ACHN (cell line): Measurements from ENCODE around the gene ASH1L.
A peak's percentile ranks its signal among the peaks of the same experiment; 100 is the strongest.
"Not testable (repeated sequence)": the region's sequence is repeated elsewhere in the genome, so short reads cannot be mapped to it uniquely, and the experiment has no call there.

Source experiments
- DNase-seq: peaks from one replicate; pipeline ENCODE4 v3.0.0-alpha.2; 2015
- in situ Hi-C: cut with HindIII; loops from 2 replicates; pipeline ENCODE4 v1.10.0; 2017; ENCODE audit warnings: low sequenced_read_pairs, low pct_ligation_motif_present, low pct_unique_long_range_greater_than_20kb

The ASH1L gene

GRCh38 chr1:155466996-155467395, 95.6 kb downstream of the ASH1L start:
- in situ Hi-C loops, result no loop called here
- peak; percentile 90 for DNase-seq

DNA sequence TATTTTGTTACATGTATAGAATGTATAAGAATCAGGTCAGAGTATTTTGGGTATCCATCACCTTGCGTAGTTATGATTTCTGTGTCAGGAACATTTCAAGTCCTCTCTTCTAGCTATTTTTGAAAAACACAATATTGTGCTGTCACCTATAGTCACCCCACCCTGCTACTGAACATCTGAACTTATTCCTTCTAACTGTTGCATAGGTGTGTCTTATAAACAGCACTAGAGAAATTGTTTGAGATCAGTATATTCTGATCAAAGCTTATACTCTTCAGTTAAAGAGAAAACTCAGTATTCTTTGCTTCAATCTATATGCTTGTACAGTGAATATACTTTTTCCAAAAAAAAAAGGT, 96.0 kb downstream of the ASH1L start:
- in situ Hi-C loops, result no loop called here

DNA sequence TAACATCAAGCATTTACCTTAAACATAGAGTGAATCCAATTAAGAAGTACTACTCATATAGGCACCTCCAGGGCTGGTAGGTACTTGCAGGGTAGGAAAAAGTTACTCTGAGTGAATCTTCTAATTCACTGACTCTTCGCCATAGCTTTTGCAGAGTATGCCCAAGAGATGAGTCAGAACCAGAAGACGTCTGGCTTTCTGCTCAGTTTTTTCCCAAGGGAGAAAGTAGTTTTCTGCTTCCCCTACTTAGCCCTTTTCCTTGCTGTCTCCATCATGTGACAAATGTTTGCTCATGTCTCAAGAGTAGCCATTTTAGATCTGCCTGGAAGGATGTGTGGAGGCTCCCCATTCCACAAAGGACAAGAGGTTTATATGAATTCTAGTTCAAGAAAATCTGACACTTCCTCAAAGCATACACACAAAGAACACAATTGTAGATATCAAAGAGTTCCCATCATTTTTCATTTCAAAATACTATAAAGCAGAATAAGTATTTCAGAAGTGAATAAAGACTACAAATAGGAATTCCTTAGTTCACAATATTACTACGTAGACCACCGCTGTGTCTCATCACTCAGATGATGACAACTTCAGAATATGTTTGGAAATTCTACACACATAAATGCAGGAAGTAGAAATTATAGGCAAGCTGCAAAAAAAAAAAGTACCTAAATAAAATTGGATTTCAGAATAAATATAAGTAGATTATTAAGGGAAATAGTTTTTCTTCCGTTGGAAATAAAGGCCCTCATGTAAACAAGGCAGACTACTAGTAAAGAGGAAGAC, 98.5 kb downstream of the ASH1L start:
- DNase-seq, result peak; percentile 19
- in situ Hi-C loops, result no loop called here

More for the DNA sequence above, 96.0 kb downstream of the ASH1L start:
- DNase-seq, result no peak

DNA sequence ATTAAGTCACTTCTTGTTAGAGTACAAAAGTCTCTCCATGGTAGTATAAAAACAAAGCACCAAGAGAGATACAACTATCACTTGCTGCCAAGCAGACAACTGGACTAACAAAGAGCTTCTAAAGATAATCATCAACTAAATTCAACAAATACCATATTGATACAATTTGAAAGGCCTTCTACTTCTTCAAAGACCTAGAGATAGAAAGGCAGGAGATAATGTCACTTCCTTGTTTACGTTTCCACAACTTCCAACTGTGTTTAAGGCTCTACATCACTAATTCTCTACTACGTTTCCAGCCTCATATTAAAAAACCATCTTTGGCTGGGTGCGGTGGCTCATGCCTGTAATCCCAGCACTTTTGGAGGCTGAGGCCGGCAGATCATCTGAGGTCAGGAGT, 104.5 kb downstream of the ASH1L start:
- DNase-seq, result no peak
- in situ Hi-C loops, result no loop called here

DNA sequence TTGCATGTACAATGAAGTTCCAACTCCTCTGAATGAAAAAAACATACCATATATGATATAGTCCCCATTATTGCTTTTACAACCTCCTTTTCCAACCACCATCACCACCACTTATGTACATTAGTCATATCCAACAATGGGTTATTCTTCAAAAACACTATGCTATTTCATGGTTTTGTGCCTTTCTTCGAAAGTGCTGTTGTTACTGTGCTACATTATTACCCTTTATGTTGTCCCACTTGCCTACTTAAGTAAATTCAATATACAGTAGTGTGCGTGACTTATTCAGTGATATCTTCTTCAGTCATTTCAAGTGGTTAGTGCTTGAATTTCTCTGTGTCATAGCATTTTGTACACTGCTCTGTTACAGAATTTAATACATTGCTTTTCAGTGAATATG, 105.3 kb downstream of the ASH1L start:
- no peak for DNase-seq
- in situ Hi-C loops, result no loop called here

DNA sequence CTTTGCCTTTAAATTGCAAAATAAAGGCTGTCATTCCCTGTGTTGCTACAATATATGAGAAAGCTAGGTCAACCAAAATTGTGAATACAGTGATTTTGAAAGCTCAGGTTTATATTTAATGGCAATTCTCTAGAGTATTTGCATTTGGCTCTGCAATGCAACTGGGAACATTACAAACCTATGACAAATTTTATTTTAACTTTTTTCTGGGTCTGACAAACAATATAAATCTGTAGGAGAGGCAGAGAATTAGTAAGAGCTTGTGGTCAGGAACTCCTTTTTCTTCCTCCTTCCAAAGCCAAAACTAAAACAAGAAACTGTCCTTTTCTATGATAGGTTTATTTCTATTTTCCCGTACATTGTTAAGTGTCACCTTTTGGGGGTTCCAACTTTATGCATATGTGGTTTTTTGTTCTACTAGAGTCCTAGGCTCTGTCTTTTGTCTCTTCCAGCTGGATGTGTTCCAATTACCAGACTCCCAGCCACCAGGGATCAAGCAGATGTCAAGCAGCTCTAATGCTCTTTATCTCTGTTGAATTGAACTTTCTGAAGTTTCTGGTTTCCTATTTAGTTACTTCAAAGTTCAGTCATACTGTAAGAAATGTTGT, 106.9 kb downstream of the ASH1L start:
- DNase-seq, result no peak
- in situ Hi-C loops, result no loop called here

- DNase-seq, result no peak
- in situ Hi-C loops, result no loop called here
Measured at GRCh38 chr1:155454096-155454495, 108.5 kb downstream of the ASH1L start.

- DNase-seq, result no peak
- in situ Hi-C loops, result no loop called here
Measured at GRCh38 chr1:155453141-155453540, 109.5 kb downstream of the ASH1L start.

- in situ Hi-C loops, result no loop called here
- DNase-seq, result no peak
Measured at GRCh38 chr1:155451199-155451598, 111.4 kb downstream of the ASH1L start.

DNA sequence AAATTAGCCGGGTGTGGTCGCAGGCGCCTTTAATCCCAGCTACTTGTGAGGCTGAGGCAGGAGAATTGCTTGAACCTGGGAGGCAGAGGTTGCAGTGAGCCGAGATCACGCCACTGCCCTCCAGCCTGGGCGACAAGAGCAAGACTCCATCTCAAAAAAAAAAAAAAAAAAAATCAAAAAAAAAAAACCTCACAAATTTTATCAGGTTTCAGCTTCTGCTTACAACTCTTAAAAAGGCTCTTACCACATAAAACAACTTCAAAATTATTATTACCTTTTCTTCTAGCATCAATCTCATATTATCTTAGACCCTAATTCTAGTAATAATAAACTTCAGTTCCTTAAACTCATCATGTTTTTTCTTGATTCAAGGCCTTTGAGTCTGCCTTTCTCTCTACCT, 120.2 kb downstream of the ASH1L start:
- in situ Hi-C loops, DNase-seq: not testable (repeated sequence)

DNA sequence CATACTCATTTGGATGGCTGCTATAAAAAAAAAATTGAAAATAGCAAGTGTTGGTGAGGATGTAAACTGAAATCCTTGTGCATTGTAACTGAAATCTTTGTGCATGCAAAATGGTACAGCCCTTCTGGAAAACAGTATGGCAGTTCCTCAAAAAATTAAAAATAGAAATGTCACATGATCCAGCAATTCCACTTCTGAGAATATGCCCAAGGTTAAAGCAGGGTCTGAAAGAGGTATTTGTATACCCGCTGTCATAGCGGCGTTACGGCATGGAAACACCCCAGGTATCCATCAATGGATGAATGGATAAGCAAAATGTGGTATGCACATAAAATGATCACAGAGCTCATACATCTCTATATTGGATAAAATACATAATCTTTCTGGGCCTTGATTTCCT, 125.2 kb downstream of the ASH1L start:
- in situ Hi-C loops, result no loop called here

DNA sequence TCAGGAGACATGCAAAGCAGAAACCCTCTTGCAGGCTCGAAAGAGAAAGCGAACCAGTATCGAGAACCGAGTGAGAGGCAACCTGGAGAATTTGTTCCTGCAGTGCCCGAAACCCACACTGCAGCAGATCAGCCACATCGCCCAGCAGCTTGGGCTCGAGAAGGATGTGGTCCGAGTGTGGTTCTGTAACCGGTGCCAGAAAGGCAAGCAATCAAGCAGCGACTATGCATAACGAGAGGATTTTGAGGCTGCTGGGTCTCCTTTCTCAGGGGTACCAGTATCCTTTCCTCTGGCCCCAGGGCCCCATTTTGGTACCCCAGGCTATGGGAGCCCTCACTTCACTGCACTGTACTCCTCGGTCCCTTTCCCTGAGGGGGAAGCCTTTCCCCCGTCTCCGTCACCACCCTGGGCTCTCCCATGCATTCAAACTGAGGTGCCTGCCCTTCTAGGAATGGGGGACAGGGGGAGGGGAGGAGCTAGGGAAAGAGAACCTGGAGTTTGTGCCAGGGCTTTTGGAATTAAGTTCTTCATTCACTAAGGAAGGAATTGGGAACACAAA, 128.7 kb downstream of the ASH1L start:
- in situ Hi-C loops, DNase-seq: not testable (repeated sequence)

More for the DNA sequence above, 125.2 kb downstream of the ASH1L start:
- no peak for DNase-seq

- DNase-seq, in situ Hi-C loops: not testable (repeated sequence)
Measured at GRCh38 chr1:155433128-155433830, 129.3 kb downstream of the ASH1L start.

DNA sequence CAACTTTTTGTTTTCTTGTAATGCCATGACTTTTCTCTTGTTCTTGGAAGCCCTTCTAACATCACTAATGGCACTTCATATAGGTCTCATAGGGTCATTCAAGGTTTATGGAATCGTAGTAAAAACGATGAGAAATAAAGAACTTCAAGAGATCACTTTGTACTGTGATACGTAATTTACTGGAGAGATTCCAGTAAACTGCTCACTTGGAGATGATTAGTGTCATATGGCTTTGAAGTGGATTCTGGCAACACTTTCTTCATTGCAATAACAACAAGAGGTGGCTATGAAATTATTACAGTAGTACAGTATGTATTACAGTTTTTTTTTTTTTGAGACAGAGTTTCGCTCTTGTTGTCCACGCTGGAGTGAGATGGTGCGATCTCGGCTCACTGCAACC, 138.5 kb downstream of the ASH1L start:
- in situ Hi-C loops, result no loop called here
- DNase-seq, result no peak

- DNase-seq, result no peak
Measured at GRCh38 chr1:155420788-155421187, 141.8 kb downstream of the ASH1L start.

DNA sequence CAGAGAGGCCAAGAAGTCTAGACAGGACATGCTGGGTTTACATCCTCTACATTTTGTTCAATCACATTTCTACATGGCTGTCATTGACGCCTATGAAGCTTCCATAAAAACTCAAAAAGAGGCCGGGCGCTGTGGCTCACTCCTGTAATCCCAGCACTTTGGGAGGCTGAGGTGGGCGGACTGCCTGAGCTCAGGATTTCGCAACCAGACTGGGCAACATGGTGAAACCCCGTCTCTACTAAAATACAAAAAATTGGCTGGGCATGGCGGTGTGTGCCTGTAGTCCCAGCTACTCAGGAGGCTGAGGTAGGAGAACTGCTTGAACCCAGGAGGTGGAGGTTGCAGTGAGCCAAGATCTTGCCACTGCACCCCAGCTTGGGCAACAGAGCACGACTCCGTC, 150.8 kb downstream of the ASH1L start:
- DNase-seq, in situ Hi-C loops: not testable (repeated sequence)

More at GRCh38 chr1:155420788-155421187, 141.8 kb downstream of the ASH1L start:
- in situ Hi-C loops, result no loop called here

- DNase-seq, result no peak
- in situ Hi-C loops, result no loop called here
Measured at GRCh38 chr1:155410931-155411330, 151.7 kb downstream of the ASH1L start.

DNA sequence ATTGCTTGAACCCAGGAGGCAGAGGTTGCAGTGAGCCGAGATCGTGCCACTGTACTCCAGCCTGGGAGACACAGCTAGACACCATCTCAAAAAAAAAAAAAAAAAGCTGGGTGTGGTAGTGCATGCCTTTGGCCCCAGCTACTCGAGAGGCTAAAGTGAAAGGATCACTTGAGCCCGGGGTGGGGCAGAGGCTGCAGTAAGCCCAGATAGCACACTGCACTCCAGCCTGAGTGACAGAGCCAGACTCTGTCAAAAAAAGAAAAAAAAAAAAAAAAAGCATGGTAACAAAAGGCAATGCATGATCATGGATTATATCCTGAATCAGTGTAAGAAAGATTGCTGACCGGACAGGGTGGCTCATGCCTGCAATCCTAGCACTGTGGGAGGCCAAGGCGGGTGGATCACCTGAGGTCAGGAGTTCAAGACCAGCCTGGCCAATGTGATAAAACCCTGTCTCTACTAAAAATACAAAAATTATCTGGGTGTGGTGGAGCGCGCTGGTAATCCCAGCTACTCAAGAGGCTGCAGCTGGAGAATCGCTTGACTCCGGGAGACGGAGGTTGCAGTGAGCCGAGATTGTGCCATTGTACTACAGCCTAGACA, 165.6 kb downstream of the ASH1L start:
- in situ Hi-C loops, result no loop called here
- no peak for DNase-seq

DNA sequence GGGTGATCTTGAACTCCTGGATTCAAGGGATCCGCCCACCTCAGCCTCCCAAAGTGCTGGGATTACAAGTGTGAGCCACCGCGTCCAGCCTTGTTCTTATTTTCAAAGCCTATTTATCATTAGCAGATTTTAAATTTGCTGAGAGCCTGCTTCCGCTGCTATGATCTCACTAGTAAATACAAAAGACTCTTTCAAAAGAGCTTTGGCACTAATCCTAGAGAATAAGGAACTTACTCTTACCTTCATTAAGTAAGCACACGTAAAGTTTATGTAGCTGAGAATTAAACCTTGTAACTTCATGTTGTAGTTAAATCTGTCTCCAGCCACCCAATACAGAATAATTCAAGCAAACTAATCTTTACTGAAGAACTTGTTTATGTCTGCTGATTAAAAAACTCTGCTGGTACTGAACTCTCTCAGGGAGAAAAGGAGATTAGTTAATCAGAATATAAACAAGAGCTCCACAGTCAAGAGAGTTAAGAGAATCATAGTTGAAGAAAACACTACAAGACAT, 169.6 kb downstream of the ASH1L start:
- in situ Hi-C loops, result no loop called here
- DNase-seq, result no peak
